Spleen (tissue), 11 donors: ENCODE measurements around the gene ARFGEF3. TPM values are rescaled to one million over a fixed set of nuclear protein-coding genes. Genes with fewer than 3 reads are reported as not detected.

Experiments used
- DNase-seq: peaks from one replicate; pipeline ENCODE4 v3.0.0-alpha.2; 2020
- H3K27ac ChIP-seq, 8 donors: fragments of 200-600 bp; sonication (generic) in 7 of 8; 1 replicate in 4 of 8; 2 replicates in 4 of 8; pipeline versions ENCODE4 v1.5.0 to v1.8.0; 2016 to 2021; ENCODE audit warnings: inconsistent platforms in 4 of 8, mild to moderate bottlenecking in 4 of 8, moderate library complexity in 1 of 8
- H3K27me3 ChIP-seq, 7 donors: fragments of 200-600 bp; sonication (generic) in 6 of 7; replicated peaks in 1 of 7; 1 replicate in 4 of 7; 2 replicates in 3 of 7; pipeline versions ENCODE4 v1.5.0 to v1.8.0; 2016 to 2021; ENCODE audit warnings: inconsistent platforms in 3 of 7, mild to moderate bottlenecking in 1 of 7
- H3K36me3 ChIP-seq, 6 donors: fragments of 200-600 bp; sonication (generic) in 5 of 6; 1 replicate in 4 of 6; 2 replicates in 2 of 6; pipeline versions ENCODE4 v1.5.0 to v1.8.0; 2016 to 2021; ENCODE audit warnings: inconsistent platforms in 2 of 6
- H3K4me1 ChIP-seq, 6 donors: fragments of 200-600 bp; sonication (generic) in 5 of 6; 1 replicate in 3 of 6; 2 replicates in 3 of 6; pipeline versions ENCODE4 v1.5.0 to v1.8.0; 2016 to 2021; ENCODE audit warnings: inconsistent platforms in 3 of 6
- H3K4me3 ChIP-seq, 8 donors: fragments of 200-600 bp; sonication (generic) in 7 of 8; 1 replicate in 4 of 8; 2 replicates in 4 of 8; pipeline versions ENCODE4 v1.5.0 to v1.8.0; 2016 to 2021; ENCODE audit warnings: inconsistent platforms in 4 of 8, mild to moderate bottlenecking in 4 of 8, moderate library complexity in 2 of 8
- H3K9me3 ChIP-seq, 8 donors: fragments of 200-600 bp; sonication (generic) in 7 of 8; 1 replicate in 4 of 8; 2 replicates in 4 of 8; pipeline versions ENCODE4 v1.5.0 to v1.8.0; 2016 to 2021; ENCODE audit warnings: inconsistent platforms in 4 of 8
- POLR2A ChIP-seq, 3 donors: fragments of 450-650 bp; IDR thresholded peaks; one replicate each; pipeline ENCODE4 v1.5.1; 2017; ENCODE audit warnings: antibody characterized with exemption in 3 of 3, mild to moderate bottlenecking in 1 of 3
- POLR2AphosphoS5 ChIP-seq, 3 donors: sonication (generic); formaldehyde crosslinking; IDR thresholded peaks; one replicate each; pipeline ENCODE4 v1.5.1; 2017; ENCODE audit warnings: antibody characterized with exemption in 3 of 3
- WGBS, 5 donors: extraction: QIAGEN DNeasy Blood & Tissue Kit in 3 of 5; methylation state at CpG; one replicate each; pipeline versions ENCODE4 v1.1.5 to v1.1.7; 2013 to 2018; 5-methylcytosine and 5-hydroxymethylcytosine counted together
- intact Hi-C: fragments of 100-400 bp; cut with DNase I; formaldehyde crosslinking; loops from one replicate; pipeline ENCODE4 v1.15.0; 2023; ENCODE audit warnings: low total_unique reads
- polyA plus RNA-seq, 3 donors: library from polyadenylated mRNA; stranded (reverse); fragments of 200-250 nt; gene quantifications; one replicate each; pipeline ENCODE4 v1.2.1, GENCODE V29; 2013
- total RNA-seq, 7 donors: library from RNA; depleted of rRNA in 3 of 7; stranded (reverse); fragments of >200 nt in 3 of 7; fragmentation: NEBNext Ultra II Directional in 4 of 7; extraction: Animal tissue kit (Norgen Biotek cat#: 25700) in 4 of 7; gene quantifications; one replicate each; pipeline versions ENCODE4 v1.1.0 to v1.2.1, GENCODE V29; 2016 to 2021
- TF ChIP-seq, protein P1 (sequence below), 11 experiments: fragments of 200-600 bp in 7 of 11; fragments of 450-650 bp in 4 of 11; sonication (generic) in 4 of 11; IDR thresholded peaks in 8 of 11; conservative IDR thresholded peaks in 3 of 11; 1 replicate in 7 of 11; 2 replicates in 4 of 11; pipeline versions ENCODE4 v1.4.0 to v1.8.0; 2016 to 2021; ENCODE audit warnings: antibody characterized with exemption in 11 of 11, inconsistent platforms in 4 of 11, mild to moderate bottlenecking in 1 of 11
- donor health status: healthy with polysubstance abuse.
- donor health status: DM: no; HTN: no; CAD: no; lungs with moderate emphysema.
- donor health status: DM: no; HTN: no; CAD: no.
- donor health status: Bipolar disorder and iron deficiency.
- donor health status: healthy.
- donor health status: DM: no; HTN: no; CAD: no.
- donor health status: DM: yes; HTN: yes; CAD: no.

Gene ARFGEF3
- total and polyA plus RNA-seq, 10 donors, result 0.09 to 3.1 (median 1.7) TPM

DNA sequence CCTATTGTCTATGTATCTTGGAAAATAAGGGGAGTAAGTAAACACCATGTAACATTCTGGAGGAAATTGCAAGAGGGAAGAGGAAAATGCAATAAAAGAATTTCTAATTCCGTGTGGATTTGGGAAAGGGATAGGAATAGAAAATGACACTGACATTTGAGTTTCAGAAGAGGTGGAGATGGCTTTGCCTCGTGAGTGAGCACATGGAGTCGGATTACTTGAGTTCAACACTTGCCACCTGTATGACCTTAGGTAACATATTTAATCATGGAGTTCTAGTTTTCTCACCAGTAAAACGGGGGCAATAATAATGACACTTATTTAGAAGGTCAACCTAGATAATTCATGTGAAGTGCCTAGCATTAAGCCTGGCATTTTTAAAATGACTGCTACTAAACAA lies 67.3 kb downstream of the ARFGEF3 start:
- TF ChIP-seq POLR2AphosphoS5 (IDR thresholded peaks at IDR 0.05) (no peak), POLR2A (IDR thresholded peaks at IDR 0.05) (no peak)
- TF ChIP-seq, protein P1, sequence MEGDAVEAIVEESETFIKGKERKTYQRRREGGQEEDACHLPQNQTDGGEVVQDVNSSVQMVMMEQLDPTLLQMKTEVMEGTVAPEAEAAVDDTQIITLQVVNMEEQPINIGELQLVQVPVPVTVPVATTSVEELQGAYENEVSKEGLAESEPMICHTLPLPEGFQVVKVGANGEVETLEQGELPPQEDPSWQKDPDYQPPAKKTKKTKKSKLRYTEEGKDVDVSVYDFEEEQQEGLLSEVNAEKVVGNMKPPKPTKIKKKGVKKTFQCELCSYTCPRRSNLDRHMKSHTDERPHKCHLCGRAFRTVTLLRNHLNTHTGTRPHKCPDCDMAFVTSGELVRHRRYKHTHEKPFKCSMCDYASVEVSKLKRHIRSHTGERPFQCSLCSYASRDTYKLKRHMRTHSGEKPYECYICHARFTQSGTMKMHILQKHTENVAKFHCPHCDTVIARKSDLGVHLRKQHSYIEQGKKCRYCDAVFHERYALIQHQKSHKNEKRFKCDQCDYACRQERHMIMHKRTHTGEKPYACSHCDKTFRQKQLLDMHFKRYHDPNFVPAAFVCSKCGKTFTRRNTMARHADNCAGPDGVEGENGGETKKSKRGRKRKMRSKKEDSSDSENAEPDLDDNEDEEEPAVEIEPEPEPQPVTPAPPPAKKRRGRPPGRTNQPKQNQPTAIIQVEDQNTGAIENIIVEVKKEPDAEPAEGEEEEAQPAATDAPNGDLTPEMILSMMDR (IDR thresholded peaks at IDR 0.05 in 8 of 11, conservative IDR thresholded peaks at IDR 0.05 in 3 of 11), result no peak
- intact Hi-C loops, result no loop called here
- Histone ChIP-seq H3K4me1 (no peaks in the 10 kb centered on the region), H3K27ac (no peak overlapping the region), H3K9me3 (no peaks in the 10 kb centered on the region), H3K27me3 (peaks cover 0 to 12% (median 0%) of the 10 kb centered on the region in 7 donors), H3K36me3 (no peaks in the 10 kb centered on the region), H3K4me3 (no peak overlapping the region)
- WGBS, 5 donors, result 65 to 81% (median 71%) methylated on average over 4 of the region's 4 CpGs
- no peak for DNase-seq

DNA sequence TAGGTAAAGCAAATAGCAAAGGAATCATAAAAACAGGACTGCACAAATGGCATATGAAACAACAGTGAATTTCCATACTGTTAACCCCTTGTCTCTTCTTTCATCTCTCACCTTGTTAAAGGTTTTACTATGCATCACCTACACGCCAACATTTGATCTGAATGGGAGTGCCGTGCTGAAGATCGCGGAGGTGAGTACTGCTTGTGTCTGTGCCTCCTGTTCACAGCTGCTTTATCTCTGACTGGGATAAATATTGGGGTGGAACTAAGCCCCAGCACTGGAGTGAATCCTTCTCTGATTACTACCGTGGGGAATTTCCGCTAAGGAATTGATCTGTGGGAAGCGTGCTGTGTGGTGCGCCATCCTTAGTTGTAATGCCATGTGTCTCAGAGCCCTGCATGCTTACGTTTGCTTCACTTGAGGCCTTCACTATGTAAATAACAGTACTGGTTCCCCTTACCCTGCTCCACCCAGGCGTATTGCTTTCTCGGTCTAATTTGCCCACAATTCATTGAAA lies 68.0 kb downstream of the ARFGEF3 start:
- Histone ChIP-seq H3K27ac (no peak overlapping the region), H3K9me3 (no peaks in the 10 kb centered on the region), H3K4me1 (no peaks in the 10 kb centered on the region), H3K36me3 (no peaks in the 10 kb centered on the region), H3K27me3 (peaks cover 0 to 13% (median 0%) of the 10 kb centered on the region in 7 donors), H3K4me3 (no peak overlapping the region)
- intact Hi-C loops, result no loop called here
- 91 to 94% (median 93%) methylated on average over 11 of the region's 11 CpGs for WGBS, 5 donors
- TF ChIP-seq POLR2AphosphoS5 (IDR thresholded peaks at IDR 0.05), result no peak
- TF ChIP-seq, protein P1 (IDR thresholded peaks at IDR 0.05 in 8 of 11, conservative IDR thresholded peaks at IDR 0.05 in 3 of 11), result no peak
- TF ChIP-seq POLR2A (IDR thresholded peaks at IDR 0.05), result no peak
- no peak for DNase-seq

DNA sequence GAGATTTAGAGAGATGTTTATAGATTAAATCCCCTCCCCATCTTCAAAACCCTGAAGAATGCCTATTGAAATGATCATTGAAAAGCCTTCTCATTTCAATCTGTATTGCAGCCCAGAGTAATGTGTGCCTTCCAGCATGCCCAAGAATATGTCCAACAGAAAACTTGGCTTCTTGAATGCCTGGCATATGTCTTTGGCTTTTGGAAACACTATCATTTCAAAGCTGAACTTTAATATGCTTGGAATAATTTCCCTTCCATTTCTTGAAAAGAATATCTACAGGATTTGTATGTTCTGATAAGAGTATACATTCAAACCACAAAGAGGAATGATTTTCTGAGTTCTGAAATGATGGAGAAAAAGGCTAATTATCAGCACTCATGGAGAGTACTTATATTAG lies 68.5 kb downstream of the ARFGEF3 start:
- Histone ChIP-seq H3K4me3 (no peak overlapping the region), H3K27me3 (peaks cover 0 to 13% (median 0%) of the 10 kb centered on the region in 7 donors), H3K36me3 (no peaks in the 10 kb centered on the region), H3K27ac (no peak overlapping the region), H3K9me3 (no peaks in the 10 kb centered on the region), H3K4me1 (no peaks in the 10 kb centered on the region)
- no peak for DNase-seq
- intact Hi-C loops, result no loop called here
- TF ChIP-seq, protein P1 (IDR thresholded peaks at IDR 0.05 in 8 of 11, conservative IDR thresholded peaks at IDR 0.05 in 3 of 11), result no peak
- TF ChIP-seq POLR2A (IDR thresholded peaks at IDR 0.05), result no peak
- no peak for TF ChIP-seq POLR2AphosphoS5 (IDR thresholded peaks at IDR 0.05)

DNA sequence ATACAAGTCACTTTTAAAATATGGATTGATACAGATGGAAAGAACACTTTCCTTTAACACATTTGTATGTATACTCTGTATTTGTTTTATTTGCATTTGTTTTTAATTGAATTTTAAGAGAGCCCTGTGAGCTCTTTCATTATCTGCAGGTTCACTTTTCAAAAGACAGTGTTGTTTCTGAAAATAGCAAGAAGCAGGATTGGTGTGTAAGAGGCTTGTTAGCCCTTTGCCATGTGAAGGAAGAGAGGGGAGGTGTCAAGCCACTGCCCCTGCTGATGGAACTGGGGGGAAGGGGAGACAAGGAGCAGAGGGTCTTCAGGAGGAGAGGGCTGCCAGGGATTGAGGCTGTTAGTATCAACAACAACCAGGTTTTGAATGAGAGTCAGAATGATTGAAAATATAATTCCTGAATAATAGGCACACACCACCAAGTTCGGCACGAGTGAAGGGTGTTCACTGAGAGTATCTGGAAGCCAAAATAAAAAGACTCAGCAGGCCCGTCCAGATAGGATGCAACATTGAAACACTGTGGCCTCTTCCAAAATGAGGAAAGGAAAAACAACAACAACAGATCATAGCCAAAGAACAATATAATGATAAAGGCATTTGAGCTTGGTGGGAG lies 69.1 kb downstream of the ARFGEF3 start:
- no peaks in the 10 kb centered on the region for H3K4me1 ChIP-seq
- no peak overlapping the region for H3K27ac ChIP-seq
- no peaks in the 10 kb centered on the region for H3K36me3 ChIP-seq
- H3K4me3 ChIP-seq, result no peak overlapping the region
- 82 to 92% (median 88%) methylated on average over 3 of the region's 3 CpGs for WGBS, 5 donors
- intact Hi-C loops, result no loop called here
- no peaks in the 10 kb centered on the region for H3K9me3 ChIP-seq
- DNase-seq, result no peak
- peaks cover 0 to 12% (median 0%) of the 10 kb centered on the region in 7 donors for H3K27me3 ChIP-seq
- TF ChIP-seq POLR2A (IDR thresholded peaks at IDR 0.05) (no peak), POLR2AphosphoS5 (IDR thresholded peaks at IDR 0.05) (no peak)
- TF ChIP-seq, protein P1 (IDR thresholded peaks at IDR 0.05 in 8 of 11, conservative IDR thresholded peaks at IDR 0.05 in 3 of 11), result no peak
